NCI-H345 (cell line): ENCODE measurements around the gene PCAT6.
"Not testable (repeated sequence)": the region's sequence is repeated elsewhere in the genome, so short reads cannot be mapped to it uniquely, and the experiment has no call there.

ENCODE experiments used
- DNase-seq: peaks from one replicate; lab custom pipeline; 2025; lab: John Stamatoyannopoulos, UW

Gene PCAT6

GRCh38 chr1:202807451-202807925, 3.3 kb upstream of the PCAT6 start:
- peak; percentile 28 for DNase-seq

GRCh38 chr1:202807926-202808757, 2.6 kb upstream of the PCAT6 start, which contains the start of gene KDM5B:
KDM5B (minus strand) TSS chr1:202808421; CDS start chr1:202808305, 116 bp downstream.
- peak; percentile 85 for DNase-seq

- DNase-seq, result no peak
Observed at GRCh38 chr1:202809597-202810159, 1.1 kb upstream of the PCAT6 start.

- no peak for DNase-seq
Observed at GRCh38 chr1:202810193-202810614, 550 bp upstream of the PCAT6 start.

- no peak for DNase-seq
Observed at GRCh38 chr1:202811296-202812175, 782 bp downstream of the PCAT6 start.

GRCh38 chr1:202812176-202813026, 1.6 kb downstream of the PCAT6 start:
- DNase-seq, result no peak

GRCh38 chr1:202815120-202815519, 4.4 kb downstream of the PCAT6 start:
- DNase-seq, result no peak

GRCh38 chr1:202818819-202819218, 8.1 kb downstream of the PCAT6 start:
- DNase-seq, result no peak

GRCh38 chr1:202821467-202821866, 10.7 kb downstream of the PCAT6 start:
- DNase-seq, result no peak

GRCh38 chr1:202825748-202826147, 15.0 kb downstream of the PCAT6 start:
- no peak for DNase-seq

- DNase-seq, result not testable (repeated sequence)
Observed at GRCh38 chr1:202829223-202829622, 18.5 kb downstream of the PCAT6 start.

GRCh38 chr1:202831906-202832305, 21.2 kb downstream of the PCAT6 start:
- DNase-seq, result no peak

GRCh38 chr1:202834771-202835547, 24.2 kb downstream of the PCAT6 start:
- DNase-seq, result no peak

GRCh38 chr1:202835548-202836072, 24.9 kb downstream of the PCAT6 start:
- DNase-seq, result no peak

- no peak for DNase-seq
Observed at GRCh38 chr1:202836623-202837403, 26.1 kb downstream of the PCAT6 start.

GRCh38 chr1:202837746-202838262, 27.1 kb downstream of the PCAT6 start:
- no peak for DNase-seq

- no peak for DNase-seq
Observed at GRCh38 chr1:202843081-202843480, 32.3 kb downstream of the PCAT6 start.

GRCh38 chr1:202844259-202844658, 33.5 kb downstream of the PCAT6 start:
- DNase-seq, result no peak

- DNase-seq, result no peak
Observed at GRCh38 chr1:202844935-202845334, 34.2 kb downstream of the PCAT6 start.
